HepG2 (cell line): ENCODE measurements around the gene TMEM269. TPM values are rescaled to one million over a fixed set of nuclear protein-coding genes. Genes with fewer than 3 reads are reported as not detected.

Experiments
- ATAC-seq: fragments of 200-7000 bp; cut with Tn5 transposase; 3 replicates; pipeline ENCODE4 v1.9.1; 2020; ENCODE audit warnings: mild to moderate bottlenecking, moderate library complexity
- BruUV-seq: library from RNA; stranded (reverse); fragments of 400-500 nt; replicated peaks from 2 replicates; lab custom pipeline; 2021; lab: Mats Ljungman, UMichigan
- CTCF ChIA-PET: fragments of 300-600 bp; formaldehyde crosslinking; extraction: SDS; loops from one replicate; lab custom pipeline; 2021; ENCODE audit warnings: low total read pairs, inconsistent platforms, low intra/inter-chr PET ratio; lab: Yijun Ruan, JAX
- POLR2A ChIA-PET: fragments of 350-600 bp; sonication (Branson Sonifier 250); formaldehyde crosslinking; loops from one replicate; lab custom pipeline; 2020; ENCODE audit warnings: antibody characterized with exemption, inconsistent platforms; lab: Yijun Ruan, JAX
- DNase-seq: peaks from one replicate; pipeline ENCODE4 v3.0.0-alpha.2; 2015; ENCODE audit warnings: low spot score
- FAIRE-seq: peaks from 3 replicates; lab custom pipeline; 2011; peaks lifted over from hg19 to GRCh38; lab: Jason Lieb, UNC
- H2AFZ ChIP-seq: one replicate; pipeline ENCODE4 v1.6.1; 2011; ENCODE audit warnings: low read length, inconsistent platforms
- H3K27ac ChIP-seq: fragments of 300-600 bp; 3 replicates; pipeline ENCODE4 v1.8.0; 2011; ENCODE audit warnings: mixed run types, mild to moderate bottlenecking, mixed read lengths, low read length, inconsistent platforms; ENCODE audit not compliant: insufficient read depth; ENCODE audit errors: extremely low read length
- H3K27me3 ChIP-seq, 2 experiments: fragments of 200-600 bp in 1 of 2; 2 replicates in 1 of 2; 3 replicates in 1 of 2; pipeline versions ENCODE4 v1.6.0 to v1.8.0; 2011; ENCODE audit warnings: low read length in 2 of 2, mild to moderate bottlenecking in 2 of 2, moderate library complexity in 2 of 2, inconsistent platforms in 1 of 2; ENCODE audit not compliant: insufficient read depth in 2 of 2, control insufficient read depth in 1 of 2
- H3K36me3 ChIP-seq, 2 experiments: fragments of 200-600 bp in 1 of 2; replicated peaks in 1 of 2; 2 replicates in 1 of 2; 3 replicates in 1 of 2; pipeline versions ENCODE4 v1.5.1 to v1.8.0; 2011; ENCODE audit warnings: low read length in 2 of 2, inconsistent platforms in 1 of 2; ENCODE audit not compliant: insufficient read depth in 2 of 2, control insufficient read depth in 1 of 2
- H3K4me1 ChIP-seq: 2 replicates; pipeline ENCODE4 v1.5.1; 2012; ENCODE audit warnings: low read length, inconsistent platforms; ENCODE audit not compliant: insufficient read depth
- H3K4me2 ChIP-seq: 2 replicates; pipeline ENCODE4 v1.6.0; 2011; ENCODE audit warnings: low read depth, low read length, inconsistent platforms
- H3K4me3 ChIP-seq, 3 experiments: fragments of 200-600 bp in 1 of 3; sonication (generic), shearing (Covaris generic) in 1 of 3; replicated peaks in 1 of 3; 2 replicates each; pipeline ENCODE4 v1.5.1; 2011 to 2016; ENCODE audit warnings: low read length in 3 of 3, inconsistent platforms in 2 of 3, low read depth in 2 of 3, mild to moderate bottlenecking in 2 of 3, control low read depth in 1 of 3, mixed read lengths in 1 of 3; ENCODE audit not compliant: insufficient read depth in 1 of 3
- H3K79me2 ChIP-seq: one replicate; pipeline ENCODE4 v1.6.1; 2011; ENCODE audit warnings: low read length, inconsistent platforms; ENCODE audit not compliant: insufficient read depth
- H3K9ac ChIP-seq: 2 replicates; pipeline ENCODE4 v1.6.0; 2011; ENCODE audit warnings: mild to moderate bottlenecking, low read depth, low read length, inconsistent platforms; ENCODE audit not compliant: insufficient read depth
- H3K9me3 ChIP-seq: 2 replicates; pipeline ENCODE4 v1.5.1; 2012; ENCODE audit warnings: mild to moderate bottlenecking, low read length
- H4K20me1 ChIP-seq: 2 replicates; pipeline ENCODE4 v1.6.0; 2011; ENCODE audit warnings: inconsistent platforms, mild to moderate bottlenecking, low read length, moderate library complexity; ENCODE audit not compliant: insufficient read depth
- CEBPG ChIP-seq: IDR thresholded peaks from 2 replicates; pipeline ENCODE4 v1.6.1; 2016
- CSRNP1 ChIP-seq: sonication (generic); formaldehyde crosslinking; IDR thresholded peaks from 2 replicates; pipeline ENCODE4 v1.8.1; 2023; ENCODE audit warnings: mild to moderate bottlenecking, missing genetic modification reagents
- FOXO4 ChIP-seq: sonication (generic); formaldehyde crosslinking; conservative IDR thresholded peaks from 2 replicates; pipeline ENCODE4 v1.8.1; 2023; ENCODE audit warnings: missing genetic modification reagents
- GPN1 ChIP-seq: sonication (generic); formaldehyde crosslinking; IDR thresholded peaks from 2 replicates; pipeline ENCODE4 v1.5.1; 2020; ENCODE audit warnings: missing genetic modification reagents, borderline replicate concordance
- HDAC6 ChIP-seq: fragments of 200-600 bp; sonication (generic); IDR thresholded peaks from 2 replicates; pipeline ENCODE4 v1.7.0; 2017; ENCODE audit warnings: mild to moderate bottlenecking, antibody characterized with exemption, low read length, low read depth
- HNRNPK ChIP-seq: fragments of 200-400 bp; formaldehyde crosslinking; IDR thresholded peaks from 2 replicates; pipeline ENCODE4 v1.6.1; 2018; ENCODE audit warnings: low read length, low read depth, moderate library complexity, mild to moderate bottlenecking; ENCODE audit not compliant: poor library complexity, severe bottlenecking
- PCBP1 ChIP-seq: fragments of 200-400 bp; formaldehyde crosslinking; IDR thresholded peaks from 2 replicates; pipeline ENCODE4 v1.6.1; 2017; ENCODE audit warnings: mild to moderate bottlenecking, low read depth, low read length, borderline replicate concordance
- PITX1 ChIP-seq: sonication (generic); formaldehyde crosslinking; IDR thresholded peaks from 2 replicates; pipeline ENCODE4 v1.5.1; 2020; ENCODE audit warnings: mild to moderate bottlenecking, missing genetic modification reagents
- PRDM10 ChIP-seq: sonication (generic); formaldehyde crosslinking; IDR thresholded peaks from 2 replicates; pipeline ENCODE4 v1.4.0; 2020; ENCODE audit warnings: low read depth, missing genetic modification reagents
- SALL2 ChIP-seq: sonication (generic); formaldehyde crosslinking; IDR thresholded peaks from 2 replicates; pipeline ENCODE4 v1.8.1; 2023; ENCODE audit warnings: mild to moderate bottlenecking, missing genetic modification reagents, inconsistent platforms
- SNAPC5 ChIP-seq: sonication (generic); formaldehyde crosslinking; IDR thresholded peaks from 2 replicates; pipeline ENCODE4 v1.8.1; 2023; ENCODE audit warnings: mild to moderate bottlenecking, missing genetic modification reagents, borderline replicate concordance
- WIZ ChIP-seq: sonication (generic); formaldehyde crosslinking; IDR thresholded peaks from 2 replicates; pipeline ENCODE4 v1.5.1; 2020; ENCODE audit warnings: mild to moderate bottlenecking, missing genetic modification reagents
- ZKSCAN8 ChIP-seq: IDR thresholded peaks from 2 replicates; pipeline ENCODE4 v1.6.1; 2016; ENCODE audit warnings: borderline replicate concordance, missing genetic modification reagents, missing compliant biosample characterization
- ZNF253 ChIP-seq: sonication (generic); formaldehyde crosslinking; IDR thresholded peaks from 2 replicates; pipeline ENCODE4 v1.8.0; 2022; ENCODE audit warnings: mild to moderate bottlenecking, missing genetic modification reagents, borderline replicate concordance
- ZNF3 ChIP-seq: IDR thresholded peaks from 2 replicates; pipeline ENCODE4 v1.7.0; 2017; ENCODE audit warnings: inconsistent platforms
- ZNF576 ChIP-seq: sonication (generic); formaldehyde crosslinking; IDR thresholded peaks from 2 replicates; pipeline ENCODE4 v1.4.0; 2020; ENCODE audit warnings: mild to moderate bottlenecking, missing genetic modification reagents
- ZNF776 ChIP-seq: sonication (generic); formaldehyde crosslinking; IDR thresholded peaks from 2 replicates; pipeline ENCODE4 v1.4.0; 2020; ENCODE audit warnings: mild to moderate bottlenecking, missing genetic modification reagents
- ZNF788 ChIP-seq: sonication (generic); formaldehyde crosslinking; IDR thresholded peaks from 2 replicates; pipeline ENCODE4 v1.5.0; 2020; ENCODE audit warnings: mild to moderate bottlenecking, missing genetic modification reagents, borderline replicate concordance
- WGBS: methylation state at CpG from one replicate; pipeline ENCODE4 v1.1.6; 2017; ENCODE audit warnings: low lambda C conversion rate; 5-methylcytosine and 5-hydroxymethylcytosine counted together
- in situ Hi-C: cut with HindIII; loops from 2 replicates; pipeline ENCODE4 v1.10.0; 2017; ENCODE audit warnings: low pct_unique_long_range_greater_than_20kb; ENCODE audit not compliant: extremely low pct_ligation_motif_present
- intact Hi-C: fragments of 100-400 bp; cut with micrococcal nuclease; formaldehyde crosslinking; loops from one replicate; pipeline ENCODE4 v1.10.0; 2022; ENCODE audit not compliant: unreplicated experiment
- polyA plus RNA-seq, 8 experiments: library from polyadenylated mRNA; depleted of rRNA in 3 of 8; stranded (reverse) in 7 of 8; unstranded in 1 of 8; fragments of >200 nt; fragmentation: Illumina TruSeq in 4 of 8; extraction: Trizol in 4 of 8; gene quantifications; 2 replicates each; pipeline versions ENCODE4 v1.2.1 to v1.2.3, GENCODE V29; 2011 to 2016; ENCODE audit warnings: low read depth in 4 of 8, missing spikeins in 1 of 8, mixed read lengths in 1 of 8; ENCODE audit not compliant: insufficient read depth in 1 of 8
- total RNA-seq, 5 experiments: library from RNA; depleted of rRNA; stranded (reverse); fragments of >200 nt; fragmentation: Illumina TruSeq; extraction: Trizol; gene quantifications; 2 replicates each; pipeline ENCODE4 v1.2.3, GENCODE V29; 2016; ENCODE audit warnings: low read depth in 1 of 5

The TMEM269 gene
- total and polyA plus RNA-seq, 2 of the 13 experiments (the other 11 are each of a cell fraction or from before 2014, with no cell fraction given), result 0.15 to 0.21 TPM

GRCh38 chr1:42847111-42847595 lies 62.4 kb downstream of the TMEM269 start:
- Histone ChIP-seq H3K27ac (peak overlapping the region; percentile 85), H4K20me1 (no peaks in the 10 kb centered on the region), H3K36me3 (peaks cover 2 to 21% of the 10 kb centered on the region in 2 experiments; a peak in 3 of 5 replicates), H3K4me1 (peaks cover 24% of the 10 kb centered on the region), H3K9ac (peak overlapping the region; percentile 91), H3K9me3 (no peaks in the 10 kb centered on the region), H3K4me3 (peak overlapping the region; percentile 85 to 97 (median 95)), H2AFZ (no peak overlapping the region), H3K27me3 (no peaks in the 10 kb centered on the region; a peak in 1 of 5 replicates), H3K4me2 (peak overlapping the region; percentile 97), H3K79me2 (peaks cover 19% of the 10 kb centered on the region)
- ATAC-seq (peak; percentile 34), FAIRE-seq (no peak), DNase-seq (no peak)
- ChIA-PET POLR2A (interaction anchor here (0.8 to 2.8 kb wide), 12 partner anchors 9 to 273 kb away, joined by 3 to 37 read pairs (median 7); partner anchors contain the start of genes C1orf50, ERMAP, P3H1 and SVBP), CTCF (no interaction called here)
- in situ Hi-C loops (loop anchor here (5.0 kb wide), 1 partner anchor 55 kb away; no protein-coding TSS in a partner anchor), intact Hi-C loops (loop anchor here (2.0 kb wide), 1 partner anchor 80 kb away; the partner anchor contains the start of genes C1orf50 and P3H1)
- under 1% methylated on average over 6 of the region's 6 CpGs for WGBS
- no TSS peak for BruUV-seq
- no peak for TF ChIP-seq ZNF3
- TF ChIP-seq PCBP1, result no peak
- no peak for TF ChIP-seq SNAPC5 (CRISPR knock-in tag)
- TF ChIP-seq PITX1 (CRISPR knock-in tag), result no peak
- no peak for TF ChIP-seq ZNF776 (CRISPR knock-in tag)
- TF ChIP-seq PRDM10 (CRISPR knock-in tag), result no peak
- no peak for TF ChIP-seq SALL2 (CRISPR knock-in tag)
- no peak for TF ChIP-seq CEBPG (CRISPR knock-in tag)
- no peak for TF ChIP-seq ZKSCAN8 (CRISPR knock-in tag)
- TF ChIP-seq ZNF788 (CRISPR knock-in tag), result no peak
- no peak for TF ChIP-seq HDAC6
- TF ChIP-seq ZNF253 (CRISPR knock-in tag), result no peak
- TF ChIP-seq FOXO4 (CRISPR knock-in tag), result no peak
- no peak for TF ChIP-seq CSRNP1 (CRISPR knock-in tag)
- TF ChIP-seq GPN1 (CRISPR knock-in tag), result no peak
- no peak for TF ChIP-seq WIZ (CRISPR knock-in tag)
- TF ChIP-seq HNRNPK, result no peak
- peak; percentile 32; the same call in 1 of the 2 replicates for TF ChIP-seq ZNF576 (CRISPR knock-in tag)
